DND-41 (cell line): ENCODE results near the gene APBA3.

Experiments
- EZH2 ChIP-seq: IDR thresholded peaks from 3 replicates; pipeline ENCODE4 v1.6.1; 2012; ENCODE audit warnings: borderline replicate concordance, low read depth, mild to moderate bottlenecking, moderate library complexity, low read length, inconsistent platforms; ENCODE audit not compliant: severe bottlenecking
- TF ChIP-seq, protein P1 (sequence below): IDR thresholded peaks from 2 replicates; pipeline ENCODE4 v1.5.1; 2012; ENCODE audit warnings: borderline replicate concordance, low read length, moderate library complexity, mild to moderate bottlenecking; ENCODE audit not compliant: poor library complexity, severe bottlenecking; ENCODE audit errors: extremely low read depth

GRCh38 chr19:3719868-3720267 is 41.6 kb downstream of the APBA3 start:
- TF ChIP-seq, protein P1, sequence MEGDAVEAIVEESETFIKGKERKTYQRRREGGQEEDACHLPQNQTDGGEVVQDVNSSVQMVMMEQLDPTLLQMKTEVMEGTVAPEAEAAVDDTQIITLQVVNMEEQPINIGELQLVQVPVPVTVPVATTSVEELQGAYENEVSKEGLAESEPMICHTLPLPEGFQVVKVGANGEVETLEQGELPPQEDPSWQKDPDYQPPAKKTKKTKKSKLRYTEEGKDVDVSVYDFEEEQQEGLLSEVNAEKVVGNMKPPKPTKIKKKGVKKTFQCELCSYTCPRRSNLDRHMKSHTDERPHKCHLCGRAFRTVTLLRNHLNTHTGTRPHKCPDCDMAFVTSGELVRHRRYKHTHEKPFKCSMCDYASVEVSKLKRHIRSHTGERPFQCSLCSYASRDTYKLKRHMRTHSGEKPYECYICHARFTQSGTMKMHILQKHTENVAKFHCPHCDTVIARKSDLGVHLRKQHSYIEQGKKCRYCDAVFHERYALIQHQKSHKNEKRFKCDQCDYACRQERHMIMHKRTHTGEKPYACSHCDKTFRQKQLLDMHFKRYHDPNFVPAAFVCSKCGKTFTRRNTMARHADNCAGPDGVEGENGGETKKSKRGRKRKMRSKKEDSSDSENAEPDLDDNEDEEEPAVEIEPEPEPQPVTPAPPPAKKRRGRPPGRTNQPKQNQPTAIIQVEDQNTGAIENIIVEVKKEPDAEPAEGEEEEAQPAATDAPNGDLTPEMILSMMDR: no peak
- no peak for TF ChIP-seq EZH2
